Measurements from ENCODE around the gene CCT5.

Gene CCT5

GRCh38 chr5:10249948-10250805 is at the start of gene CCT5:
Gene CCT5 (plus strand): TSS chr5:10250280. CDS start chr5:10250341, 61 bp downstream.
- H3K36me3 ChIP-seq (ENCODE audit: insufficient read depth, low read length), result peaks cover 12% of the 10 kb centered on the region
- H3K4me1 ChIP-seq (ENCODE audit: insufficient read depth, low read length), result peaks cover 20% of the 10 kb centered on the region
- H3K27ac ChIP-seq (ENCODE audit: low read depth, low read length), result peak within 1 kb of the TSS; percentile 98
- H3K9me3 ChIP-seq (ENCODE audit: low read length), result no peaks in the 10 kb centered on the region
- H3K4me3 ChIP-seq (ENCODE audit: low read depth in 1 of 2, low read length in 2 of 2), result peak within 1 kb of the TSS; percentile 84 to 97
- peak within 1 kb of the TSS; percentile 92 for H3K9ac ChIP-seq (ENCODE audit: low read length)
- no peaks in the 10 kb centered on the region for H3K27me3 ChIP-seq (ENCODE audit: control insufficient read depth in 1 of 2, insufficient read depth in 2 of 2, low read length in 2 of 2)

GRCh38 chr5:10201223-10201868 is 48.7 kb upstream of the CCT5 start:
- no peak overlapping the region for H3K9ac ChIP-seq (ENCODE audit: low read length)
- no peaks in the 10 kb centered on the region for H3K27me3 ChIP-seq (ENCODE audit: control insufficient read depth in 1 of 2, insufficient read depth in 2 of 2, low read length in 2 of 2)
- H3K4me3 ChIP-seq (ENCODE audit: low read depth in 1 of 2, low read length in 2 of 2), result no peak overlapping the region
- H3K9me3 ChIP-seq (ENCODE audit: low read length), result no peaks in the 10 kb centered on the region
- H3K27ac ChIP-seq (ENCODE audit: low read depth, low read length), result no peak overlapping the region
- no peaks in the 10 kb centered on the region for H3K36me3 ChIP-seq (ENCODE audit: insufficient read depth, low read length)
- H3K4me1 ChIP-seq (ENCODE audit: insufficient read depth, low read length), result no peaks in the 10 kb centered on the region

GRCh38 chr5:10202089-10202910 is 47.8 kb upstream of the CCT5 start:
- H3K9me3 ChIP-seq (ENCODE audit: low read length), result no peaks in the 10 kb centered on the region
- no peak overlapping the region for H3K27ac ChIP-seq (ENCODE audit: low read depth, low read length)
- no peak overlapping the region for H3K9ac ChIP-seq (ENCODE audit: low read length)
- H3K27me3 ChIP-seq (ENCODE audit: control insufficient read depth in 1 of 2, insufficient read depth in 2 of 2, low read length in 2 of 2), result no peaks in the 10 kb centered on the region
- no peak overlapping the region for H3K4me3 ChIP-seq (ENCODE audit: low read depth in 1 of 2, low read length in 2 of 2)
- H3K4me1 ChIP-seq (ENCODE audit: insufficient read depth, low read length), result no peaks in the 10 kb centered on the region
- no peaks in the 10 kb centered on the region for H3K36me3 ChIP-seq (ENCODE audit: insufficient read depth, low read length)

- Histone ChIP-seq H3K4me3 (ENCODE audit: low read depth in 1 of 2, low read length in 2 of 2) (no peak overlapping the region), H3K27ac (ENCODE audit: low read depth, low read length) (no peak overlapping the region), H3K27me3 (ENCODE audit: control insufficient read depth in 1 of 2, insufficient read depth in 2 of 2, low read length in 2 of 2) (no peaks in the 10 kb centered on the region), H3K9ac (ENCODE audit: low read length) (no peak overlapping the region), H3K9me3 (ENCODE audit: low read length) (no peaks in the 10 kb centered on the region), H3K36me3 (ENCODE audit: insufficient read depth, low read length) (no peaks in the 10 kb centered on the region), H3K4me1 (ENCODE audit: insufficient read depth, low read length) (no peaks in the 10 kb centered on the region)
These were observed 41.1 kb upstream of the CCT5 start for GRCh38 chr5:10209004-10209403.

GRCh38 chr5:10213316-10213715 is 36.8 kb upstream of the CCT5 start:
- no peak overlapping the region for H3K9ac ChIP-seq (ENCODE audit: low read length)
- no peak overlapping the region for H3K27ac ChIP-seq (ENCODE audit: low read depth, low read length)
- H3K27me3 ChIP-seq (ENCODE audit: control insufficient read depth in 1 of 2, insufficient read depth in 2 of 2, low read length in 2 of 2), result no peaks in the 10 kb centered on the region
- no peaks in the 10 kb centered on the region for H3K9me3 ChIP-seq (ENCODE audit: low read length)
- H3K36me3 ChIP-seq (ENCODE audit: insufficient read depth, low read length), result no peaks in the 10 kb centered on the region
- H3K4me3 ChIP-seq (ENCODE audit: low read depth in 1 of 2, low read length in 2 of 2), result no peak overlapping the region
- no peaks in the 10 kb centered on the region for H3K4me1 ChIP-seq (ENCODE audit: insufficient read depth, low read length)

GRCh38 chr5:10214041-10214440 is 36.0 kb upstream of the CCT5 start:
- no peaks in the 10 kb centered on the region for H3K4me1 ChIP-seq (ENCODE audit: insufficient read depth, low read length)
- H3K36me3 ChIP-seq (ENCODE audit: insufficient read depth, low read length), result no peaks in the 10 kb centered on the region
- H3K27ac ChIP-seq (ENCODE audit: low read depth, low read length), result no peak overlapping the region
- no peaks in the 10 kb centered on the region for H3K9me3 ChIP-seq (ENCODE audit: low read length)
- H3K9ac ChIP-seq (ENCODE audit: low read length), result no peak overlapping the region
- H3K27me3 ChIP-seq (ENCODE audit: control insufficient read depth in 1 of 2, insufficient read depth in 2 of 2, low read length in 2 of 2), result no peaks in the 10 kb centered on the region
- H3K4me3 ChIP-seq (ENCODE audit: low read depth in 1 of 2, low read length in 2 of 2), result no peak overlapping the region

- no peaks in the 10 kb centered on the region for H3K36me3 ChIP-seq (ENCODE audit: insufficient read depth, low read length)
- H3K27ac ChIP-seq (ENCODE audit: low read depth, low read length), result no peak overlapping the region
- H3K9me3 ChIP-seq (ENCODE audit: low read length), result no peaks in the 10 kb centered on the region
- H3K4me1 ChIP-seq (ENCODE audit: insufficient read depth, low read length), result no peaks in the 10 kb centered on the region
- H3K9ac ChIP-seq (ENCODE audit: low read length), result no peak overlapping the region
- H3K4me3 ChIP-seq (ENCODE audit: low read depth in 1 of 2, low read length in 2 of 2), result no peak overlapping the region
- H3K27me3 ChIP-seq (ENCODE audit: control insufficient read depth in 1 of 2, insufficient read depth in 2 of 2, low read length in 2 of 2), result no peaks in the 10 kb centered on the region
These were observed 34.7 kb upstream of the CCT5 start for GRCh38 chr5:10215366-10215765.

GRCh38 chr5:10216107-10216506 is 34.0 kb upstream of the CCT5 start:
- Histone ChIP-seq H3K9ac (ENCODE audit: low read length) (no peak overlapping the region), H3K4me3 (ENCODE audit: low read depth in 1 of 2, low read length in 2 of 2) (no peak overlapping the region), H3K36me3 (ENCODE audit: insufficient read depth, low read length) (no peaks in the 10 kb centered on the region), H3K27me3 (ENCODE audit: control insufficient read depth in 1 of 2, insufficient read depth in 2 of 2, low read length in 2 of 2) (no peaks in the 10 kb centered on the region), H3K27ac (ENCODE audit: low read depth, low read length) (no peak overlapping the region), H3K9me3 (ENCODE audit: low read length) (no peaks in the 10 kb centered on the region), H3K4me1 (ENCODE audit: insufficient read depth, low read length) (no peaks in the 10 kb centered on the region)

GRCh38 chr5:10218658-10219057 is 31.4 kb upstream of the CCT5 start:
- no peaks in the 10 kb centered on the region for H3K4me1 ChIP-seq (ENCODE audit: insufficient read depth, low read length)
- H3K36me3 ChIP-seq (ENCODE audit: insufficient read depth, low read length), result no peaks in the 10 kb centered on the region
- H3K4me3 ChIP-seq (ENCODE audit: low read depth in 1 of 2, low read length in 2 of 2), result no peak overlapping the region
- no peak overlapping the region for H3K9ac ChIP-seq (ENCODE audit: low read length)
- no peaks in the 10 kb centered on the region for H3K9me3 ChIP-seq (ENCODE audit: low read length)
- H3K27me3 ChIP-seq (ENCODE audit: control insufficient read depth in 1 of 2, insufficient read depth in 2 of 2, low read length in 2 of 2), result no peaks in the 10 kb centered on the region
- H3K27ac ChIP-seq (ENCODE audit: low read depth, low read length), result no peak overlapping the region

- no peaks in the 10 kb centered on the region for H3K9me3 ChIP-seq (ENCODE audit: low read length)
- H3K9ac ChIP-seq (ENCODE audit: low read length), result no peak overlapping the region
- no peaks in the 10 kb centered on the region for H3K36me3 ChIP-seq (ENCODE audit: insufficient read depth, low read length)
- H3K4me1 ChIP-seq (ENCODE audit: insufficient read depth, low read length), result no peaks in the 10 kb centered on the region
- no peak overlapping the region for H3K4me3 ChIP-seq (ENCODE audit: low read depth in 1 of 2, low read length in 2 of 2)
- H3K27ac ChIP-seq (ENCODE audit: low read depth, low read length), result no peak overlapping the region
- no peaks in the 10 kb centered on the region for H3K27me3 ChIP-seq (ENCODE audit: control insufficient read depth in 1 of 2, insufficient read depth in 2 of 2, low read length in 2 of 2)
These were observed 31.0 kb upstream of the CCT5 start for GRCh38 chr5:10219068-10219467.

- no peak overlapping the region for H3K9ac ChIP-seq (ENCODE audit: low read length)
- H3K27ac ChIP-seq (ENCODE audit: low read depth, low read length), result no peak overlapping the region
- no peaks in the 10 kb centered on the region for H3K36me3 ChIP-seq (ENCODE audit: insufficient read depth, low read length)
- H3K4me1 ChIP-seq (ENCODE audit: insufficient read depth, low read length), result no peaks in the 10 kb centered on the region
- H3K9me3 ChIP-seq (ENCODE audit: low read length), result no peaks in the 10 kb centered on the region
- no peaks in the 10 kb centered on the region for H3K27me3 ChIP-seq (ENCODE audit: control insufficient read depth in 1 of 2, insufficient read depth in 2 of 2, low read length in 2 of 2)
- no peak overlapping the region for H3K4me3 ChIP-seq (ENCODE audit: low read depth in 1 of 2, low read length in 2 of 2)
These were observed 29.8 kb upstream of the CCT5 start for GRCh38 chr5:10220248-10220647.
